ENCODE data around the gene CLCN3.
"Not testable (repeated sequence)": the region's sequence is repeated elsewhere in the genome, so short reads cannot be mapped to it uniquely, and the experiment has no call there.

CLCN3 gene

GRCh38 chr4:169716677-169717076 lies 96.3 kb downstream of the CLCN3 start:
- DNase-seq: no peak

DNA sequence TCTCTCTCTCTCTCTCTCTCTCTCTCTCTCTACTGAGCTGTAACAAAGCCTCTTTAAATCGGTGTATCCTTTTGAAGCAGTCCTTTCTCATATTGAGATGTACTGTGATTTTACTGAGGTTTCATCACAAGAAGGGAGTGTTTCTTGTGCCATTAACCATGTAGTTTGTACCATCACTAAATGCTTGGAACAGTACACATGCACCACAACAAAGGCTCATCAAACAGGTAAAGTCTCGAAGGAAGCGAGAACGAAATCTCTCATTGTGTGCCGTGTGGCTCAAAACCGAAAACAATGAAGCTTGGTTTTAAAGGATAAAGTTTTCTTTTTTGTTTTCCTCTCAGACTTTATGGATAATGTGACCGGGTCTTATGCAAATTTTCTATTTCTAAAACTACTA lies 100.2 kb downstream of the CLCN3 start:
- no peak for DNase-seq

DNA sequence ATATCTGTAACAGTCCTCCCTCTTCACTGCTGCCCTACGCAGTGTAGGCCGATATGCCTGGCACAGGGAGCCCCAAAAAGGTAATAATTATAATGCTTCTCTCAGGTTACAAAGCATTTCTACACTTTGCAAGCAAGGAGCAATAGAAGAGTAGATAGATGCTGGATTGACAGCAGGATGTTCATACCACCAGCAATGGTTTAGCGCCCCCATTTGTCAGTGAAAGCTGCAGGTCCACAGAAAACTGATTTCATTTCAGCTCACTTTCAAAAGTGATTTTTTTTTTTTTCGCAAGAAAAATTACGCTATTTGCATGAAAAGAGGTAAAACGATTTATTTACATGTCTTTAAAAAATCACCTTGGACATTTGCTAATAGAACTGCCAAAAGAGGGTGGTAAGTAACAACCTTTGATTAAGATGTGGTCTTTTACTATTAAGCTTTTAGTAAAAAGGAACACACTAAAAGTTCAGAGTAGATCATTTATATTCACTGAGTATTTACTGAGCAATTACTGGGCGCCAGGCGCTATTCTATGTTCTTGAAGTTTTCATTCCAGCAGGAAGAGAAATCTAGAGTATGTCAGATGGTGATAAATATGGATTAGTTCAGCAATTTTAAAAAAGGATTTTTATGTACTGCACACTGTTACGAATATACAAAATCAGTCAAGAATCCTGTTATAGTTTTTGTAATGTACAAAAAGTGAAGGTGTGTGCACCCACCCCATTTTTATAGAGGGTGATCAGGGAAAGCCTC lies 103.0 kb downstream of the CLCN3 start:
- DNase-seq: peak; percentile 7

DNA sequence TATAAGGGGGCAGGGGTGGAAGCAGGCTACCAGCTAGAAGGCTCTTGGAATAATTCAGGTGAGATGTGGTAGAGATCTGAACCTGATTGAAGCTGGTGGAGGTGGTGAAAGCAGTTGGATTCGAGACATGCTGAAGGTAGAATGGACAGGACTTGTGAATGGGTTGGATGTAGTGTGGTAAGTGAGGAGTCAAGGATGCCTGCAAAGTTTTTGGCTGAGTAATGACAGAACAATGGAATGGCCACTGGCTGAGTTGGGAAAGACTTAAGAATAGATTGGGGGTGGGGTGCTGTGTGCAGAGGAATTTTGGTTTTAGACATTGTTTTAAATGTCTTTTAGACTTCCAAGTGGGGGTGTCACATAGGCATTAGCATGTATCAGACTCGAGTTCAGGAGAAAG lies 103.9 kb downstream of the CLCN3 start:
- DNase-seq: peak; percentile 75

DNA sequence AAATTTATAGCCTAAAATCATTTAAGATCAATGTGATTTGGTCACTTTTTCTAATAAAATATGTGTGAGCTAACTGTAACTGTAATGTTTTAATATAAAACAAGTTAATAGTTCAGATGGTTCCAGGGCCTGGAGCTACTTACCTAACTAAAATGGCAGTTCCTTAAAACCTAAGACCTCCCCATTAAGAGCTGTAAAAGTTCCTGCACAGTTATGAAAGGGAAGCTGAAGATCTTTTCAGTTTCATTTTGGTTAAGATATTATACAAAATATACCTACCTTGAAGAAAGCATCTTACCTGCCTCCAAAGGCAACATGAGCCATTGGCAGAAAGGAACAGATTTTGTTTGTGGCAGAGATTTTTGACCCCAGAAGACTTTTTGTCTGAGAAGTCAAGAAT lies 107.2 kb downstream of the CLCN3 start:
- DNase-seq: no peak

- no peak for DNase-seq
Observed at GRCh38 chr4:169730564-169730963, 110.2 kb downstream of the CLCN3 start.

- DNase-seq: not testable (repeated sequence)
Observed at GRCh38 chr4:169738604-169739003, 118.2 kb downstream of the CLCN3 start.

DNA sequence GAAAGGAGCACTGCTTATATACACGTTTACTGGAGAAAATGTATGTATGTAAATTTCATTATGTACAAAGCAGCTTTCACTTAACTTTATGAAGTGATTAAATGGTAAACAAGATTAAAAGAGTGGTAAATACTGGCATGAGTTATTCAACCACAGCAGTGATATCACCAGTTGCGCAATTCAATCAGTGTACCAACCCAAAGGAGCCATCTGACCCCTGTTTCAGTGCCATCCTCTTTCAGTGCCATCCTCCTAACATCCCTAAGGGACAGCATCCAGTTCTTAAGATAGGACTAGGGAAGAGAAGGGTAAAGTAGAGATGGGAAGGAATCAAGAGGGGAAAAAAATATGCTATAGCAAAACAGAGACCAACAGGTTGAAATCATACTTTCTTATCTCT lies 121.2 kb downstream of the CLCN3 start:
- DNase-seq: no peak

DNA sequence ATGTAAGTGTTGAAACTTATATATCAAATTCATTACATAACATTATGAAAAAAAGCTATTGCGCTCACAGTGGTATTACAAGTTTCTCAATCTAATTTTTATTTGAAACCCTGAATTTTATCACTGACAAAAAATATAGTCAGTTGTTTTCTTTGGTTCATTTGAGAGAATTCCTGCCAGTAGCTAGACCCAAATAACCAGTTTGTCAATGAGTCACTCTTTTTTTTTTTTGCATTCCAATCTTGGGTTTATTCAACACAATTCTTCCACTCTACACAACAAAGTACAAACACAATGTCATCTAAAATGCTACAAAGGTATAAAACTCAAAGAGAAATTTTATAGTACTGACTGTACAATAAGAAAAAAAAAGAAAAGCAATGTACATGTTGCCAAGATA lies 124.2 kb downstream of the CLCN3 start:
- DNase-seq: no peak

GRCh38 chr4:169745291-169745690 lies 124.9 kb downstream of the CLCN3 start:
- peak; percentile 71 for DNase-seq

GRCh38 chr4:169756971-169757574 lies 136.7 kb downstream of the CLCN3 start:
- DNase-seq: no peak

- DNase-seq: peak; percentile 88
Observed at GRCh38 chr4:169757575-169758184, 137.3 kb downstream of the CLCN3 start, which contains the start of gene HPF1. Gene HPF1, minus strand, starts transcription at chr4:169757944. Its CDS starts 67 bp downstream, at chr4:169757877.

GRCh38 chr4:169758401-169758962 lies 138.1 kb downstream of the CLCN3 start:
- no peak for DNase-seq

- DNase-seq: no peak
Observed at GRCh38 chr4:169761846-169762245, 141.5 kb downstream of the CLCN3 start.

DNA sequence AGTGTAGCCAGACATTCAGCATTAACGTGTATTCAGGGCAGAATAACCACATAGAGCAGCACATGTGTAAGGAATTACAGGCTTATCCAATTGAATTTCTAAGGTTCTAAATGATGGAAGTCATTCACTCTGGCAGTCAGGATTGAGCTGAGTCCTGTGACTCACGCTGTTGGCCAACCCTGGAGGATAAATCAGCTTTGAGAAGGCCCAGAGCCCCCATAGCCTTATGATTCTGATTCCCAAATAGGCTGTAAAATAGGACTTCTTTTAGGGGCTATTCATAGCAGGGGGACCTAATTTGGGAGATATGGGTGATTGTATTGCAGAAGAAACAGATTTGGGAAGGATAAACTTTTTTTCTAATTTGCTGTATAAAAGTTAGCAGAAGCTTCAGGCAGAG lies 145.5 kb downstream of the CLCN3 start:
- DNase-seq: peak; percentile 88

GRCh38 chr4:169766741-169767140 lies 146.4 kb downstream of the CLCN3 start:
- DNase-seq: no peak

DNA sequence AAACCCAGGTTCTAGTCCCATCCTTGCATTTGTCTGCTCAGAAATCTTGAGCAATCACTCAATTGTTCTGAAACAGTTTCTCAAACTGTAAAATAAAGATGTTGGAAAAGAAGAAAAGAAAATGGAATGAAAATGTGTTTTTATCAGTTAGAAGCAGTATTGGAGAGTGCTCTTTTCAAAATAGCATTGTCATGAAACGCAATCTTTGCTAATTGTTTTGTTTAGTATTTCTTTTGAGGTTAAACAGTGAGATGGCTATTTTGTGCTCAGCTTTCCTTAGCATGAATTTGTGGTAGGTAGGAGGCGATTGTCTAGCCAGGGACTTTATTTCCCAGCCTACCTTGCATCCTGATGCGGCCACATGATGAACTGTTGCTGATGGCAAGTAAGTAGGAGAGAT lies 148.0 kb downstream of the CLCN3 start:
- DNase-seq: no peak

DNA sequence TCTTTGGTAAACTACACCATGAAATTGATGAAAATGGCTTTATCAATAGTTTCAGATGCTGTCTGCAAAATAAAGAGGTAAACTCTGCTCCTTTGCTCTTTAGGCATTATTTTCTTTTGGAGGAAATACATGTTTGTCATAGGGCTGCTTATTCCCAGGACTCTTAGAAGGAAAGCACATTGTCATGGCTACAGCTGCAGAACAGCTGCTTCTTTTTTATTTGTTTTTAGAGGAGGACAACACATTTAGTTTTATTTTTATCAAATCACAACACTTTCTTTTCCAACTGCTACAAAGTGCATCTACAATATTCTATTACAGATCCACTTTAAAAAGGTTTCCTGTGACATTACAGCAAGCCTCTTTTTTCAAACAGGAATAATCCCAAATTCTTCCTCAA lies 150.0 kb downstream of the CLCN3 start:
- DNase-seq: no peak

DNA sequence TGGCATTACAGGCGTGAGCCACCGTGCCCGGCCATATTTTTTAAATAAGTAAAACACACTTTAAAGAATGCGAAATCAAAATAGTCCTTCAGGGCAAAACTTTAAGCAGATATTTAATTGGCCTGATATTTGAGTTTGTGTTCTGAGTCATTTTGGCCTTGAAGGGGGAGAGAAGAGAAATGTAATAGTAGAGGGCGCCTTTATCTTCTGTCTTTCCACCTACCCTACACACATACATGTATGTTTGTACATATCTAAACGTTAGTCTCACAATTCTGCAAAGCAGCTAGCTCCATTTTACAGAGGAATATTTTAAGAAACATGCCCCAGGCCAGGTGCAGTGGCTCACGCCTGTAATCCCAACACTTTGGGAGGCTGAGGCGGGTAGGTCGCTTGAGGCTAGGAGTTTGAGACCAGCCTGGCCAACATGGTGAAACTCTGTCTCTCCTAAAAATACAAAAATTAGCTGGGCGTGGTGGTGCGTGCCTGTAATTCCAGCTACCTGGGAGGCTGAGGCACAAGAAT lies 151.2 kb downstream of the CLCN3 start:
- DNase-seq: not testable (repeated sequence)
